SU-DHL-6 (cell line): ENCODE measurements around the gene SNAP29.

ENCODE experiments used
- H2AFZ ChIP-seq: fragments of 200-600 bp; sonication (generic); 2 replicates; pipeline ENCODE4 v1.6.1; 2014; ENCODE audit warnings: low read depth, mild to moderate bottlenecking, moderate library complexity, mixed read lengths, antibody characterized with exemption, low read length; ENCODE audit not compliant: severe bottlenecking
- H3F3A ChIP-seq: fragments of 200-600 bp; shearing (Covaris generic); 2 replicates; pipeline ENCODE4 v1.6.0; 2016; ENCODE audit warnings: antibody characterized with exemption, mild to moderate bottlenecking; ENCODE audit not compliant: insufficient read depth
- H3K27ac ChIP-seq: fragments of 200-600 bp; sonication (generic); 2 replicates; pipeline ENCODE4 v1.5.1; 2016; ENCODE audit warnings: low read depth, mild to moderate bottlenecking, low read length, moderate library complexity, mixed read lengths
- H3K27me3 ChIP-seq: fragments of 200-600 bp; sonication (generic), shearing (Covaris generic); 2 replicates; pipeline ENCODE4 v1.6.0; 2014; ENCODE audit warnings: mild to moderate bottlenecking, low read length
- H3K36me3 ChIP-seq: fragments of 200-600 bp; sonication (generic); 2 replicates; pipeline ENCODE4 v1.6.1; 2014; ENCODE audit warnings: mild to moderate bottlenecking, low read length, mixed read lengths
- H3K4me2 ChIP-seq: fragments of 300-600, 200-600 bp; shearing (Covaris generic), sonication (generic); 2 replicates; pipeline ENCODE4 v1.6.0; 2014; ENCODE audit warnings: low read length, low read depth, mild to moderate bottlenecking; ENCODE audit not compliant: poor library complexity, severe bottlenecking
- H3K4me3 ChIP-seq: fragments of 200-600 bp; sonication (generic); 2 replicates; pipeline ENCODE4 v1.5.1; 2014; ENCODE audit warnings: antibody characterized with exemption, low read length, mild to moderate bottlenecking, mixed read lengths; ENCODE audit not compliant: insufficient read depth, poor library complexity, severe bottlenecking
- H3K79me2 ChIP-seq: fragments of 200-600 bp; sonication (generic); 2 replicates; pipeline ENCODE4 v1.6.1; 2014; ENCODE audit warnings: mild to moderate bottlenecking, low read length, moderate library complexity; ENCODE audit not compliant: insufficient read depth
- H3K9ac ChIP-seq: fragments of 200-600 bp; sonication (generic); 2 replicates; pipeline ENCODE4 v1.7.0; 2014; ENCODE audit warnings: mild to moderate bottlenecking, low read length
- H3K9me2 ChIP-seq: fragments of 200-600 bp; sonication (generic); replicated peaks from 2 replicates; pipeline ENCODE4 v1.6.1; 2014; ENCODE audit warnings: low read length; ENCODE audit not compliant: insufficient read depth
- H3K9me3 ChIP-seq: fragments of 200-600 bp; sonication (generic); 2 replicates; pipeline ENCODE4 v1.6.1; 2014; ENCODE audit warnings: low read length, mixed read lengths; ENCODE audit not compliant: insufficient read depth
- H4K20me1 ChIP-seq: fragments of 200-600 bp; sonication (generic); 2 replicates; pipeline ENCODE4 v1.6.1; 2014; ENCODE audit warnings: low read depth, mild to moderate bottlenecking, antibody characterized with exemption, low read length, moderate library complexity, mixed read lengths
- CTCF ChIP-seq: fragments of 200-600 bp; sonication (generic); IDR thresholded peaks from one replicate; pipeline ENCODE4 v1.5.1; 2017; ENCODE audit warnings: antibody characterized with exemption, mild to moderate bottlenecking, low read length, moderate library complexity; ENCODE audit not compliant: insufficient read depth, poor library complexity, severe bottlenecking
- EZH2phosphoT487 ChIP-seq: fragments of 200-600 bp; sonication (generic), shearing (Covaris generic); conservative IDR thresholded peaks from 2 replicates; pipeline ENCODE4 v1.6.1; 2018; ENCODE audit warnings: mild to moderate bottlenecking, antibody characterized with exemption, low read length, moderate library complexity, mixed read lengths

SNAP29 gene

GRCh38 chr22:20903093-20903492 lies 44.3 kb downstream of the SNAP29 start:
- H4K20me1 ChIP-seq = no peaks in the 10 kb centered on the region
- no peak overlapping the region for H3K27ac ChIP-seq
- TF ChIP-seq CTCF (no peak), EZH2phosphoT487 (no peak)

GRCh38 chr22:20904008-20904979 lies 45.5 kb downstream of the SNAP29 start:
- Histone ChIP-seq H3K9ac (no peak overlapping the region), H3K4me2 (no peak overlapping the region), H3K79me2 (no peaks in the 10 kb centered on the region), H4K20me1 (no peaks in the 10 kb centered on the region), H2AFZ (no peak overlapping the region), H3K27me3 (no peaks in the 10 kb centered on the region), H3K36me3 (no peaks in the 10 kb centered on the region), H3K27ac (no peak overlapping the region), H3K9me3 (no peaks in the 10 kb centered on the region), H3K4me3 (no peak overlapping the region), H3K9me2 (no peaks in the 10 kb centered on the region), H3F3A (no peaks in the 10 kb centered on the region)
- TF ChIP-seq CTCF (no peak), EZH2phosphoT487 (no peak)

More at GRCh38 chr22:20903093-20903492, 44.3 kb downstream of the SNAP29 start:
- Histone ChIP-seq H2AFZ (no peak overlapping the region), H3F3A (no peaks in the 10 kb centered on the region), H3K9me3 (no peaks in the 10 kb centered on the region), H3K9ac (no peak overlapping the region), H3K27me3 (no peaks in the 10 kb centered on the region), H3K4me3 (no peak overlapping the region), H3K79me2 (no peaks in the 10 kb centered on the region), H3K36me3 (no peaks in the 10 kb centered on the region), H3K4me2 (no peak overlapping the region), H3K9me2 (no peaks in the 10 kb centered on the region)

GRCh38 chr22:20904980-20905355 lies 46.2 kb downstream of the SNAP29 start:
- no peak overlapping the region for H3K4me2 ChIP-seq

More at GRCh38 chr22:20904980-20905355, 46.2 kb downstream of the SNAP29 start:
- TF ChIP-seq CTCF = no peak
- no peak for TF ChIP-seq EZH2phosphoT487
- Histone ChIP-seq H3K79me2 (no peaks in the 10 kb centered on the region), H3K9ac (no peak overlapping the region), H3K9me3 (no peaks in the 10 kb centered on the region), H4K20me1 (no peaks in the 10 kb centered on the region), H3K27ac (no peak overlapping the region), H3K27me3 (no peaks in the 10 kb centered on the region), H3K4me3 (no peak overlapping the region), H3K9me2 (no peaks in the 10 kb centered on the region), H3F3A (no peaks in the 10 kb centered on the region), H3K36me3 (no peaks in the 10 kb centered on the region), H2AFZ (no peak overlapping the region)
